Fibroblast of lung (primary cell): ENCODE results near the gene SLC24A4. TPM values are rescaled to one million over a fixed set of nuclear protein-coding genes. Genes with fewer than 3 reads are reported as not detected.

Source experiments
- DNase-seq, 2 donors: peaks; one replicate each; pipeline versions ENCODE4 v3.0.0 to v3.0.0-alpha.2; 2010; ENCODE audit warnings: low read depth in 2 of 2
- H2AFZ ChIP-seq: 2 replicates; pipeline ENCODE4 v1.5.1; 2012; ENCODE audit warnings: low read length, control low read depth, inconsistent platforms
- H3K27ac ChIP-seq: 2 replicates; pipeline ENCODE4 v1.5.1; 2011; ENCODE audit warnings: low read length, control low read depth; ENCODE audit not compliant: insufficient read depth
- H3K27me3 ChIP-seq: 2 replicates; pipeline ENCODE4 v1.5.1; 2011; ENCODE audit warnings: mild to moderate bottlenecking, low read length; ENCODE audit not compliant: control insufficient read depth, insufficient read depth
- H3K36me3 ChIP-seq: 2 replicates; pipeline ENCODE4 v1.5.1; 2011; ENCODE audit warnings: low read length; ENCODE audit not compliant: control insufficient read depth, insufficient read depth
- H3K4me1 ChIP-seq: 2 replicates; pipeline ENCODE4 v1.5.1; 2011; ENCODE audit warnings: low read length; ENCODE audit not compliant: control insufficient read depth, insufficient read depth; ENCODE audit errors: extremely low read depth
- H3K4me2 ChIP-seq: 2 replicates; pipeline ENCODE4 v1.5.1; 2011; ENCODE audit warnings: low read length, control low read depth; ENCODE audit not compliant: insufficient read depth; ENCODE audit errors: extremely low read depth
- H3K4me3 ChIP-seq, 4 experiments: fragments of 200-600 bp in 1 of 4; sonication (generic) in 1 of 4; replicated peaks in 1 of 4; 2 replicates each; pipeline ENCODE4 v1.5.1; 2011 to 2016; ENCODE audit warnings: low read length in 4 of 4, low read depth in 3 of 4, mild to moderate bottlenecking in 3 of 4, control low read depth in 2 of 4, inconsistent platforms in 1 of 4, mixed read lengths in 1 of 4; ENCODE audit not compliant: insufficient read depth in 1 of 4; ENCODE audit errors: control extremely low read depth in 1 of 4
- H3K79me2 ChIP-seq: 2 replicates; pipeline ENCODE4 v1.5.1; 2012; ENCODE audit warnings: mild to moderate bottlenecking, low read length, inconsistent platforms; ENCODE audit not compliant: control insufficient read depth, insufficient read depth
- H3K9ac ChIP-seq: 2 replicates; pipeline ENCODE4 v1.5.1; 2011; ENCODE audit warnings: mild to moderate bottlenecking, low read length, control low read depth; ENCODE audit not compliant: insufficient read depth
- H3K9me3 ChIP-seq: 2 replicates; pipeline ENCODE4 v1.5.1; 2012; ENCODE audit warnings: low read depth, low read length; ENCODE audit not compliant: control insufficient read depth, insufficient read depth
- H4K20me1 ChIP-seq: 2 replicates; pipeline ENCODE4 v1.5.1; 2011; ENCODE audit warnings: low read length; ENCODE audit not compliant: control insufficient read depth, insufficient read depth; ENCODE audit errors: extremely low read depth
- EZH2 ChIP-seq: IDR thresholded peaks from 2 replicates; pipeline ENCODE4 v1.5.1; 2012; ENCODE audit warnings: low read length, control low read depth, mild to moderate bottlenecking; ENCODE audit errors: missing control alignments
- polyA plus RNA-seq, 2 donors: library from polyadenylated mRNA; depleted of rRNA in 1 of 2; stranded (reverse) in 1 of 2; unstranded in 1 of 2; fragments of >200 nt; gene quantifications; 2 replicates each; pipeline ENCODE4 v1.2.1, GENCODE V29; 2011 to 2012; ENCODE audit warnings: missing spikeins in 1 of 2
- total RNA-seq: library from RNA; depleted of rRNA; stranded (reverse); fragments of >200 nt; gene quantifications from 2 replicates; pipeline ENCODE4 v1.2.1, GENCODE V29; 2014
- TF ChIP-seq, protein P1 (sequence below), 2 donors: IDR thresholded peaks in 1 of 2; conservative IDR thresholded peaks in 1 of 2; 1 replicate in 1 of 2; 2 replicates in 1 of 2; pipeline ENCODE4 v1.5.1; 2011 to 2012; ENCODE audit warnings: low read length in 2 of 2, control low read depth in 1 of 2, inconsistent platforms in 1 of 2, low read depth in 1 of 2, mild to moderate bottlenecking in 1 of 2

The SLC24A4 gene
- total and polyA plus RNA-seq, 2 donors (not counting 1 experiment from before 2014, with no cell fraction given): 0.03 TPM; not detected in 1

DNA sequence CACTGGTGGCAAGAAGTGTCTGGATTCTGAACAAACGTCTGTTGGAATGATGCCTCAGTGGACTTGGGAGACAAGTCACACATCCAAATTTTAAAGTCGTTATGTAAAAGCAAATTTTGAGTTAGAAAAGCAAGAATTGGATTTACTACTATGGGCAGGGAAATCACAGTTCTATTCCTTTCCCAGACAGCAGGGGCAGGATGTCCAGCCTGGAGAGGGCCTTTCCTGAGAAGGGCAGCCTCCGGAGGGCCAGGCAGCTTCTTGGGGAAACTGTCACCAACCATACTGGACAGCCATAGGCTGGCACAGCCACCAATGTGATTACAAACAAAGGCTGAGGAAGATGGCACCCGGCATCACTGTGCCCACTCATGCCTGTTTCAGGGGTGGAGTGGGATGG lies 11.1 kb downstream of the SLC24A4 start:
- Histone ChIP-seq H3K4me2 (no peak overlapping the region), H3K79me2 (no peaks in the 10 kb centered on the region)

DNA sequence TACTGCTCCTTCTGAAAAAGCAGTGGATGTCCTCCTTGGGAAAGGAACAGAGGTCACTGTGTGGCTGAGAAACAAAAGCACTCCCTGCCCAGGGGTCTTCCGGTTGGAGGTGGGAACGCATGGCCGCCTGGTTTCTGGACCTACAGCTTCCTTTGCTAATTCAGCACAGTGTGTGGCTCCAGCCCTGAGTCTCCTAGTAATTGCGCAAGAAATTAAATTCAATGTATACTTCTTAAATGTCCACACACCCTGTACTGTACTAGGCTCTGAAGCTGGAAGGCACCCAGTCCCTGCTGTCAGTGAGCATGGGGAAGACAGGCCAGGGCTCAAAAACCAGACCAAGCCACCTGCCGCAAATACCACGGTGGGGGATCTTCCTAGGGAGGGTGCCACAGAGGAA lies 13.4 kb downstream of the SLC24A4 start:
- Histone ChIP-seq H3K27ac (no peak overlapping the region), H3K4me1 (no peaks in the 10 kb centered on the region), H3K27me3 (no peaks in the 10 kb centered on the region), H3K79me2 (no peaks in the 10 kb centered on the region), H4K20me1 (no peaks in the 10 kb centered on the region), H3K36me3 (no peaks in the 10 kb centered on the region), H3K4me3 (no peak overlapping the region), H2AFZ (no peak overlapping the region), H3K9me3 (no peaks in the 10 kb centered on the region), H3K9ac (no peak overlapping the region), H3K4me2 (no peak overlapping the region)
- TF ChIP-seq EZH2: no peak
- TF ChIP-seq, protein P1, sequence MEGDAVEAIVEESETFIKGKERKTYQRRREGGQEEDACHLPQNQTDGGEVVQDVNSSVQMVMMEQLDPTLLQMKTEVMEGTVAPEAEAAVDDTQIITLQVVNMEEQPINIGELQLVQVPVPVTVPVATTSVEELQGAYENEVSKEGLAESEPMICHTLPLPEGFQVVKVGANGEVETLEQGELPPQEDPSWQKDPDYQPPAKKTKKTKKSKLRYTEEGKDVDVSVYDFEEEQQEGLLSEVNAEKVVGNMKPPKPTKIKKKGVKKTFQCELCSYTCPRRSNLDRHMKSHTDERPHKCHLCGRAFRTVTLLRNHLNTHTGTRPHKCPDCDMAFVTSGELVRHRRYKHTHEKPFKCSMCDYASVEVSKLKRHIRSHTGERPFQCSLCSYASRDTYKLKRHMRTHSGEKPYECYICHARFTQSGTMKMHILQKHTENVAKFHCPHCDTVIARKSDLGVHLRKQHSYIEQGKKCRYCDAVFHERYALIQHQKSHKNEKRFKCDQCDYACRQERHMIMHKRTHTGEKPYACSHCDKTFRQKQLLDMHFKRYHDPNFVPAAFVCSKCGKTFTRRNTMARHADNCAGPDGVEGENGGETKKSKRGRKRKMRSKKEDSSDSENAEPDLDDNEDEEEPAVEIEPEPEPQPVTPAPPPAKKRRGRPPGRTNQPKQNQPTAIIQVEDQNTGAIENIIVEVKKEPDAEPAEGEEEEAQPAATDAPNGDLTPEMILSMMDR (conservative IDR thresholded peaks at IDR 0.05 in 1 of 2, IDR thresholded peaks at IDR 0.05 in 1 of 2; ENCODE audit: low read depth in 1 of 2, low read length in 2 of 2): no peak
- no peak for DNase-seq

More for the DNA sequence above, 11.1 kb downstream of the SLC24A4 start:
- H2AFZ ChIP-seq: no peak overlapping the region
- H3K9me3 ChIP-seq: no peaks in the 10 kb centered on the region
- H3K9ac ChIP-seq: no peak overlapping the region
- H3K4me3 ChIP-seq: no peak overlapping the region
- no peak for DNase-seq
- H4K20me1 ChIP-seq: no peaks in the 10 kb centered on the region
- TF ChIP-seq, protein P1 (conservative IDR thresholded peaks at IDR 0.05 in 1 of 2, IDR thresholded peaks at IDR 0.05 in 1 of 2; ENCODE audit: low read depth in 1 of 2, low read length in 2 of 2): no peak
- TF ChIP-seq EZH2: no peak
- no peak overlapping the region for H3K27ac ChIP-seq
- no peaks in the 10 kb centered on the region for H3K27me3 ChIP-seq
- H3K4me1 ChIP-seq: no peaks in the 10 kb centered on the region
- H3K36me3 ChIP-seq: no peaks in the 10 kb centered on the region

DNA sequence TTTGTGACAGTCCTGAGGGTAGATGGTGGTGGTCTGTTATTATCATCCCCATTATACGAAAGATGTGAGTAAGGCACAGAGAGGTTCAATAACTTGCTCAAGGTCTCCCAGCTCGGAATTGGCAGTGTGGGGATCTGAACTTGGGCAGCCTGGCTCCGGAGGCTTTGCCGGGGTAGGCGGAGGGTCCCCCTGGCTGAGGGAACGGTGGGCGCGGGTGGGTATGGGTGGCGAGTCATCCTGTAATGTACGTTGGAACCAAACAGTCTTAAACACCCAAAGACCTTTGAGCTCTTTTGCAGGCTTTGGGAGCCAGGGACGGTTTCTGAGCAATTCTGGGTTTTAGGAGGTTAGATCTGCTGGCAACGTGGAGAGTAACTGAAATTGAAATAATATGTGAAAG lies 16.5 kb downstream of the SLC24A4 start:
- DNase-seq: no peak
- H4K20me1 ChIP-seq: no peaks in the 10 kb centered on the region
- no peaks in the 10 kb centered on the region for H3K79me2 ChIP-seq
- H3K36me3 ChIP-seq: no peaks in the 10 kb centered on the region
- H3K9ac ChIP-seq: no peak overlapping the region
- H2AFZ ChIP-seq: no peak overlapping the region
- no peaks in the 10 kb centered on the region for H3K9me3 ChIP-seq
- H3K4me1 ChIP-seq: no peaks in the 10 kb centered on the region
- TF ChIP-seq, protein P1 (conservative IDR thresholded peaks at IDR 0.05 in 1 of 2, IDR thresholded peaks at IDR 0.05 in 1 of 2; ENCODE audit: low read depth in 1 of 2, low read length in 2 of 2): no peak
- no peak for TF ChIP-seq EZH2
- no peak overlapping the region for H3K27ac ChIP-seq
- H3K4me2 ChIP-seq: no peak overlapping the region
- H3K4me3 ChIP-seq: no peak overlapping the region
- H3K27me3 ChIP-seq: no peaks in the 10 kb centered on the region
